Gastroesophageal sphincter (tissue), 4 donors: ENCODE data around the gene THNSL1. TPM values are rescaled to one million over a fixed set of nuclear protein-coding genes. Genes with fewer than 3 reads are reported as not detected.

Source experiments
- ATAC-seq: fragments of 150-250 bp; one replicate; pipeline ENCODE4 v1.9.1; 2016; ENCODE audit warnings: mild to moderate bottlenecking, moderate library complexity
- H3K27ac ChIP-seq, 4 donors: fragments of 200-600 bp; sonication (generic) in 3 of 4; 1 replicate in 3 of 4; 2 replicates in 1 of 4; pipeline ENCODE4 v1.5.1; 2016 to 2019
- H3K27me3 ChIP-seq: fragments of 200-600 bp; sonication (generic); one replicate; pipeline ENCODE4 v1.5.1; 2019
- H3K36me3 ChIP-seq, 2 donors: fragments of 200-600 bp; sonication (generic); one replicate each; pipeline ENCODE4 v1.5.1; 2019; ENCODE audit warnings: control low read depth in 1 of 2
- H3K4me1 ChIP-seq, 3 donors: fragments of 200-600 bp; sonication (generic); 1 replicate in 2 of 3; 2 replicates in 1 of 3; pipeline ENCODE4 v1.5.1; 2016 to 2019; ENCODE audit warnings: control low read depth in 2 of 3
- H3K4me3 ChIP-seq, 2 donors: fragments of 200-600 bp; sonication (generic); one replicate each; pipeline ENCODE4 v1.5.1; 2019; ENCODE audit warnings: mild to moderate bottlenecking in 1 of 2, moderate library complexity in 1 of 2
- H3K9me3 ChIP-seq, 3 donors: fragments of 200-600 bp; sonication (generic); one replicate each; pipeline ENCODE4 v1.5.1; 2017 to 2019; ENCODE audit warnings: control low read depth in 2 of 3
- CTCF ChIP-seq, 4 experiments: fragments of 200-600 bp in 2 of 4; fragments of 450-650 bp in 2 of 4; sonication (generic) in 1 of 4; IDR thresholded peaks; one replicate each; pipeline ENCODE4 v1.5.1; 2017 to 2019; ENCODE audit warnings: antibody characterized with exemption in 4 of 4, mild to moderate bottlenecking in 2 of 4, moderate library complexity in 2 of 4
- EP300 ChIP-seq: sonication (generic); formaldehyde crosslinking; IDR thresholded peaks from one replicate; pipeline ENCODE4 v1.6.1; 2017; ENCODE audit warnings: antibody characterized with exemption, mild to moderate bottlenecking
- POLR2A ChIP-seq, 2 donors: fragments of 450-650 bp; IDR thresholded peaks; one replicate each; pipeline ENCODE4 v1.6.1; 2017; ENCODE audit warnings: antibody characterized with exemption in 2 of 2, mild to moderate bottlenecking in 2 of 2, moderate library complexity in 1 of 2
- POLR2AphosphoS5 ChIP-seq: sonication (generic); formaldehyde crosslinking; IDR thresholded peaks from one replicate; pipeline ENCODE4 v1.6.1; 2017; ENCODE audit warnings: antibody characterized with exemption
- WGBS, 2 donors: methylation state at CpG; one replicate each; pipeline ENCODE4 v1.1.5; 2018; ENCODE audit warnings: low coverage in 1 of 2; 5-methylcytosine and 5-hydroxymethylcytosine counted together
- total RNA-seq, 4 donors: library from RNA; depleted of rRNA; stranded (reverse); fragments of >200 nt; gene quantifications; one replicate each; pipeline ENCODE4 v1.1.0, GENCODE V29; 2016

Gene THNSL1
- total RNA-seq, 4 donors from 2014 or later: 0.73 to 2.2 (median 1.3) TPM

- no peak for ATAC-seq
- no peaks in the 10 kb centered on the region for H3K4me1 ChIP-seq
- 78 to 87% methylated on average over 4 to 5 of the region's 5 CpGs for WGBS, 2 donors
- TF ChIP-seq CTCF (IDR thresholded peaks at IDR 0.05): no peak
- no peak for TF ChIP-seq EP300
- H3K4me3 ChIP-seq: no peak overlapping the region
- no peaks in the 10 kb centered on the region for H3K36me3 ChIP-seq
- no peaks in the 10 kb centered on the region for H3K27me3 ChIP-seq
- H3K27ac ChIP-seq: no peak overlapping the region
- no peaks in the 10 kb centered on the region for H3K9me3 ChIP-seq
These were observed 32.0 kb downstream of the THNSL1 start for GRCh38 chr10:25048450-25048849.

- no peak for TF ChIP-seq POLR2AphosphoS5
- no peak for TF ChIP-seq EP300
- TF ChIP-seq CTCF (IDR thresholded peaks at IDR 0.05): no peak
- no peak for TF ChIP-seq POLR2A (IDR thresholded peaks at IDR 0.05)
- no peaks in the 10 kb centered on the region for H3K27me3 ChIP-seq
- H3K4me3 ChIP-seq: no peak overlapping the region
- no peak for ATAC-seq
- H3K4me1 ChIP-seq: no peaks in the 10 kb centered on the region
- no peaks in the 10 kb centered on the region for H3K36me3 ChIP-seq
- H3K9me3 ChIP-seq: no peaks in the 10 kb centered on the region
- no peak overlapping the region for H3K27ac ChIP-seq
- 95 to 96% methylated on average over 2 of the region's 2 CpGs for whole genome bisulfite sequencing, 2 donors
These were observed 33.6 kb downstream of the THNSL1 start for GRCh38 chr10:25049966-25050365.

GRCh38 chr10:25050402-25050801, 34.0 kb downstream of the THNSL1 start:
- 87% methylated on average over 7 to 9 of the region's 9 CpGs for WGBS, 2 donors
- TF ChIP-seq POLR2A (IDR thresholded peaks at IDR 0.05) (no peak), POLR2AphosphoS5 (no peak), EP300 (no peak), CTCF (IDR thresholded peaks at IDR 0.05) (no peak)
- Histone ChIP-seq H3K36me3 (no peaks in the 10 kb centered on the region), H3K27me3 (no peaks in the 10 kb centered on the region), H3K4me3 (no peak overlapping the region), H3K4me1 (no peaks in the 10 kb centered on the region), H3K27ac (no peak overlapping the region), H3K9me3 (no peaks in the 10 kb centered on the region)
- no peak for ATAC-seq

GRCh38 chr10:25052012-25052411, 35.6 kb downstream of the THNSL1 start:
- ATAC-seq: no peak
- H3K9me3 ChIP-seq: no peaks in the 10 kb centered on the region
- 86 to 90% methylated on average over 1 of the region's 1 CpG for WGBS, 2 donors
- H3K4me1 ChIP-seq: no peaks in the 10 kb centered on the region
- H3K27ac ChIP-seq: no peak overlapping the region
- H3K4me3 ChIP-seq: no peak overlapping the region
- no peaks in the 10 kb centered on the region for H3K36me3 ChIP-seq
- H3K27me3 ChIP-seq: no peaks in the 10 kb centered on the region
- no peak for TF ChIP-seq EP300
- no peak for TF ChIP-seq CTCF (IDR thresholded peaks at IDR 0.05)
- TF ChIP-seq POLR2AphosphoS5: no peak
- TF ChIP-seq POLR2A (IDR thresholded peaks at IDR 0.05): no peak

- Histone ChIP-seq H3K4me1 (no peaks in the 10 kb centered on the region), H3K36me3 (no peaks in the 10 kb centered on the region), H3K4me3 (no peak overlapping the region), H3K27ac (no peak overlapping the region), H3K9me3 (no peaks in the 10 kb centered on the region), H3K27me3 (peaks cover 4% of the 10 kb centered on the region)
- 74 to 76% methylated on average over 3 of the region's 3 CpGs for WGBS, 2 donors
- no peak for TF ChIP-seq POLR2A (IDR thresholded peaks at IDR 0.05)
- TF ChIP-seq POLR2AphosphoS5: no peak
- no peak for TF ChIP-seq CTCF (IDR thresholded peaks at IDR 0.05)
- no peak for TF ChIP-seq EP300
- no peak for ATAC-seq
These were observed 40.3 kb downstream of the THNSL1 start for GRCh38 chr10:25056726-25057125.
